Lower leg skin (tissue), 4 donors: ENCODE results near the gene NOL4L. TPM values are rescaled to one million over a fixed set of nuclear protein-coding genes. Genes with fewer than 3 reads are reported as not detected.

Experiments
- DNase-seq, 2 donors: peaks; one replicate each; pipeline ENCODE4 v3.0.0-alpha.2; 2019; ENCODE audit warnings: low spot score in 2 of 2
- H3K4me3 ChIP-seq: fragments of 200-600 bp; sonication (generic); 2 replicates; pipeline ENCODE4 v1.5.1; 2017; ENCODE audit warnings: mild to moderate bottlenecking, low read depth; ENCODE audit not compliant: poor library complexity, severe bottlenecking
- POLR2A ChIP-seq, 2 donors: fragments of 450-650 bp; IDR thresholded peaks; one replicate each; pipeline ENCODE4 v1.6.1; 2016 to 2017; ENCODE audit warnings: antibody characterized with exemption in 2 of 2, mild to moderate bottlenecking in 1 of 2, moderate library complexity in 1 of 2
- WGBS, 2 donors: methylation state at CpG; one replicate each; pipeline ENCODE4 v1.1.5; 2018; 5-methylcytosine and 5-hydroxymethylcytosine counted together
- intact Hi-C: fragments of 100-400 bp; cut with DNase I; formaldehyde crosslinking; loops from one replicate; pipeline ENCODE4 v1.15.0; 2023; ENCODE audit warnings: low total_unique reads
- total RNA-seq, 4 donors: library from RNA; depleted of rRNA; stranded (reverse); fragments of >200 nt; gene quantifications; one replicate each; pipeline ENCODE4 v1.1.0, GENCODE V29; 2016
- TF ChIP-seq, protein P1 (sequence below), 3 donors: fragments of 450-650 bp; IDR thresholded peaks; one replicate each; pipeline ENCODE4 v1.5.1; 2016; ENCODE audit warnings: antibody characterized with exemption in 3 of 3, mild to moderate bottlenecking in 3 of 3, moderate library complexity in 2 of 3

NOL4L gene
- total RNA-seq, 4 donors from 2014 or later, result 4.6 to 10.4 (median 7.0) TPM

DNA sequence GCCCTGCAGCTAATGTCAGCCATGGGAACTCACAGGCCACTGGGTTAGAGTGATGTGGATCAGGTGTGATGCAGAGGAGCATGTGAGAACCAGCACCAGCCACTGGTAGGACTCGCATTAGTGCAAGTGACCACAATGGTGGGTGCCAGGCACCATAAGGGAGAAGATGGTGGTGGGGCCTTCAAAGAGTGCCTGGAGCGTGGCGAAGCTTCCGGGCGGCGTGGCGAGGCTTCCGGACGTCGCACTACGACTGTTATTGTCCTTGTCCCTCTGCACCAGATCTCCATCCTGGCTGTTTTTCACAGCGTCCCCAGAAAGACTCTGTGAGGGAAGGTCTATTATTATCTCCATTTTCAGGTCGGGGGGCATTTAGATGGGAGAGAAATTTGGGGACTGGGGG, 44.7 kb upstream of the NOL4L start:
- no peak for DNase-seq
- TF ChIP-seq POLR2A (IDR thresholded peaks at IDR 0.05), result no peak
- TF ChIP-seq, protein P1, sequence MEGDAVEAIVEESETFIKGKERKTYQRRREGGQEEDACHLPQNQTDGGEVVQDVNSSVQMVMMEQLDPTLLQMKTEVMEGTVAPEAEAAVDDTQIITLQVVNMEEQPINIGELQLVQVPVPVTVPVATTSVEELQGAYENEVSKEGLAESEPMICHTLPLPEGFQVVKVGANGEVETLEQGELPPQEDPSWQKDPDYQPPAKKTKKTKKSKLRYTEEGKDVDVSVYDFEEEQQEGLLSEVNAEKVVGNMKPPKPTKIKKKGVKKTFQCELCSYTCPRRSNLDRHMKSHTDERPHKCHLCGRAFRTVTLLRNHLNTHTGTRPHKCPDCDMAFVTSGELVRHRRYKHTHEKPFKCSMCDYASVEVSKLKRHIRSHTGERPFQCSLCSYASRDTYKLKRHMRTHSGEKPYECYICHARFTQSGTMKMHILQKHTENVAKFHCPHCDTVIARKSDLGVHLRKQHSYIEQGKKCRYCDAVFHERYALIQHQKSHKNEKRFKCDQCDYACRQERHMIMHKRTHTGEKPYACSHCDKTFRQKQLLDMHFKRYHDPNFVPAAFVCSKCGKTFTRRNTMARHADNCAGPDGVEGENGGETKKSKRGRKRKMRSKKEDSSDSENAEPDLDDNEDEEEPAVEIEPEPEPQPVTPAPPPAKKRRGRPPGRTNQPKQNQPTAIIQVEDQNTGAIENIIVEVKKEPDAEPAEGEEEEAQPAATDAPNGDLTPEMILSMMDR (IDR thresholded peaks at IDR 0.05), result no peak
- H3K4me3 ChIP-seq, result no peak overlapping the region
- WGBS, 2 donors, result 88 to 93% methylated on average over 13 of the region's 13 CpGs
- intact Hi-C loops, result no loop called here

DNA sequence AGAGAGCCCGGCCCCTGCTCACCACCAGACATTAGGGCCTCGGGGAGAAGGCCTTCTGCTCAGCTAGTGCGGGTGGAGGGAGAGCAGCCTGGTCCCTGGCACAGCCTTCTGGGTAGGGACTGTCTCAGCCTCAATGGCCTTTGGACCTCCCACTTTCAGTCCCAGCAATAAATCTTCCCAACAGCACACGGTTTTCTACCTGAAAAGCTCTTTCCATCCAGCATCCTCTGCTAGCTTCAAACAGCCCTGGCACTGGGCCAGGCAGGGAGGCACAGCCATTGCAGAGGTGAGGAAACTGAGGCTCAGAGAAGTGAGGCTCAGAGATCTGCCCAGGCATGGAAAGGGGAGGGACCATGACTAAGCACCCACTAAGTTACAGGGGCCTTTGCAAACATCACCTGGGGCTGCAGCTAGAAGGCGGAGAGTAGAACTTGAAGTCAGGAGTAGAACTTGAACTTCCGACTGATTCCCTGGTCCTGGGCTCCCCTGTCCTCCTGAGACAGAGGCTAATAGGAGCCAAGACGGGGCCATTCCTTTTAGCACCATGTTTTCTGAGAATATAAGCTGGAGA, 43.9 kb upstream of the NOL4L start:
- no peak for DNase-seq
- intact Hi-C loops, result no loop called here
- WGBS, 2 donors, result 60 to 80% methylated on average over 7 of the region's 7 CpGs
- H3K4me3 ChIP-seq, result no peak overlapping the region
- TF ChIP-seq, protein P1 (IDR thresholded peaks at IDR 0.05), result no peak
- TF ChIP-seq POLR2A (IDR thresholded peaks at IDR 0.05), result no peak

DNA sequence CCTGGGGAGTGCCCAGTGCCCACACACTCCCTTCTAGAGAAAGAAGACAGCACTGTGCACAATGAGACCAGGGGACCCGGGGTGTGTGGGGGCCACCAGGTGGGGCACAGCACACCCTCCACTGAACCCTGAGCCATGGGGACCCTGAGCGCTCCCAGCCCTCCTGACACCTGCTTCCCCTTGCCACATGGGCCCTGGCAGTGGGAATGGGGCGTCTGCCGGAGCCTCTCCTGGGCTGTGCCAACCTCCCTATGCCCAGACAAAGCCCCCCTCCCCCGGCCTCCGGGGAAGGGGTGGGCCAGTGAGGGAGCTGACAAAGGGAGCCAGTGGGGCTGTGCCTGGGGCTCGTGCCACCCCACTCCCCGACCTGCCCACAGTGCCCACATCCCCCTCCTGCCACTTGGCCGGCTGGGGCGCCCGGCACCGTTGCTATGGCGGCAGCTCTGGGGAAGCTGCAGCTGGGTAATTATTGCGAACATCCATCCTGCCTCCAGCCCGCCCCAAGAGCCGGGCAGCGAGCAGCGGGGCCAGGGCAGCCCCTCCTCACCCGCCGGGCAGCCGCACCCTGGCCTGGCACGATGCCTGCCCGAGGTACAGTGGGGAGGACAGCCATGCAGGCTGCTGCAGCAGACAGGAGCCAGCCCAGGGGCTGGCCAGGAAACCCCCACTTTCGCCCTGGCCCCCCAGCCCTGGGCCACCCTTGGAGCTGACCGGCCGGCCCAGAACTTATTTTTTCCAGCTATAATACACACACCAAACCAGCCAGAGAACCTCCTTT, 41.9 kb upstream of the NOL4L start:
- WGBS, 2 donors, result 14 to 18% methylated on average over 13 to 14 of the region's 26 CpGs
- DNase-seq, result no peak
- intact Hi-C loops, result no loop called here
- TF ChIP-seq POLR2A (IDR thresholded peaks at IDR 0.05), result no peak
- TF ChIP-seq, protein P1 (IDR thresholded peaks at IDR 0.05), result no peak
- no peak overlapping the region for H3K4me3 ChIP-seq

DNA sequence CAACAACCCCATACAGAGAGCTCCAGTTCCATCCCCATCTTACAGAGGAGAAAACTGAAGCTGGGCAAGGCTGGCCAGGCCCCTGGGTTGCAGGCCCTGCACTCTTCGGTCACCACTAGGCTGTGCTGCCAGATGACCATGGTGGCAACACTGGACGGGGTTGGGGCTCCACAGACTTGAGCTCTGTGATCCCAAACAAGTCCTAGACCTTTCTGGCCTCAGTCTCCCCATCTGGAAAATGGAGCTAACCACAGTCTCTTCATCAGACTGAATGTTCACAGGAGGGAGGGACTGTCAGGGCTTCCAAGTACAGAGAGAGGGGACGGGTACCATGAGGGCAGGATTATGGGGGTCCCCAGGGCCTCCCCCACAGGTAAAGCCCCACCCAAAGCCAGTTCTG, 41.3 kb upstream of the NOL4L start:
- 81 to 84% methylated on average over 3 of the region's 3 CpGs for WGBS, 2 donors
- DNase-seq, result no peak
- TF ChIP-seq POLR2A (IDR thresholded peaks at IDR 0.05), result no peak
- intact Hi-C loops, result no loop called here
- H3K4me3 ChIP-seq, result no peak overlapping the region

DNA sequence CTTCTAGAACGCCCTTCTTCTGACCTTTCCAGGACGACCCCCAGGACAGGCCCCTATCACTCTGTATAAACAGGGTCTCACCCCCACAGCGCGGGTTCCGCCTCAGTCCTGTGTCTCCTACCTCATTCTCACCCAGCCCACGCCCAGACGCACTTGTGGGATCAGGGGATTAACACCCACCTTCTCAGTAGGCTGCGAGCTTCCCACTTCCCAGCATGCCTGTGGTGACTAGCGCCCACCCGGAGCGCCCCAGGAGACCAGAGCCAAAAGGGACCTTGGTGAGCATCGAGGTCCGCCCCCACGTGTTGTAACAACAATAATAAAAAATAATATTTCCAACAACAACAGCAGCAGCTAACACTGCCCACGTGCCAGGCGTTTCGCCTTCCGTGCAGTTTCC, 40.9 kb upstream of the NOL4L start:
- intact Hi-C loops, result no loop called here

DNA sequence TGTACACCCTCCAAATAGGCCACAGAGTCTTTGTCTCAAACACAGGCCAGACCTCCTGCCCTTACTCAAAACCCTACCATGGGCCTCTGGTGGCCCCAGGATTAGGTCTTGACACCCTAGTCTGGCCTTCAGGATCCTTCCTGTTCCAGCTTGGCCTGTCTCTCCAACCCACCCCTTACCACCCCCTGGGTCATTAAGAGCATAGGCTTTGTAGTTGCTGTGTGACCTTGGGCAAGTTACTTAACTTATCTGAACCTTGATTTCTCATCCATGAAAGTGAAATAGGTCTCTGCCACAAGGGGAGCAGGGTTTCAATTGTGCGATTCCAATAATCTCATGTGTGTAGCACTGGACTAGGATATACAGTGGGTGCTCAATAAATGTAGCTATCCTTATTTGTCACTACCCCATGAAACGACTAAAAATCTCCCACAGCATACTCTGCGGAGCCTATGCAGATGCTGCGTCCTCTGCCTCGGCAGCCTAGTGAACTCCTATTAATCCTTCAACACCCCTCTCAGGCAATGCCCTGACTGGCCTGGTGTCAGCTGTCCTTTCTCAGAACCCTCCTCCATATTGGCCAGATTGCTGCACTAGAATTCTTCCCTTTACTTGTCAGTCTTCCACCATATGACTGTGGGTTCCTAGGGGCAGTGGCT, 39.7 kb upstream of the NOL4L start:
- no peak for TF ChIP-seq POLR2A (IDR thresholded peaks at IDR 0.05)
- TF ChIP-seq, protein P1 (IDR thresholded peaks at IDR 0.05), result no peak
- no peak overlapping the region for H3K4me3 ChIP-seq
- 93% methylated on average over 5 of the region's 5 CpGs for WGBS, 2 donors
- no peak for DNase-seq
- intact Hi-C loops, result no loop called here

More for the DNA sequence above, 40.9 kb upstream of the NOL4L start:
- TF ChIP-seq, protein P1 (IDR thresholded peaks at IDR 0.05), result no peak
- no peak for TF ChIP-seq POLR2A (IDR thresholded peaks at IDR 0.05)
- DNase-seq, result no peak
- H3K4me3 ChIP-seq, result no peak overlapping the region
- 81 to 86% methylated on average over 18 of the region's 18 CpGs for WGBS, 2 donors
